ENCODE results near the gene RRAGC. TPM values are rescaled to one million over a fixed set of nuclear protein-coding genes. Genes with fewer than 3 reads are reported as not detected.

Gene RRAGC
- total RNA-seq, 6 donors from 2014 or later, result 9.0 to 30.8 (median 24.9) TPM

DNA sequence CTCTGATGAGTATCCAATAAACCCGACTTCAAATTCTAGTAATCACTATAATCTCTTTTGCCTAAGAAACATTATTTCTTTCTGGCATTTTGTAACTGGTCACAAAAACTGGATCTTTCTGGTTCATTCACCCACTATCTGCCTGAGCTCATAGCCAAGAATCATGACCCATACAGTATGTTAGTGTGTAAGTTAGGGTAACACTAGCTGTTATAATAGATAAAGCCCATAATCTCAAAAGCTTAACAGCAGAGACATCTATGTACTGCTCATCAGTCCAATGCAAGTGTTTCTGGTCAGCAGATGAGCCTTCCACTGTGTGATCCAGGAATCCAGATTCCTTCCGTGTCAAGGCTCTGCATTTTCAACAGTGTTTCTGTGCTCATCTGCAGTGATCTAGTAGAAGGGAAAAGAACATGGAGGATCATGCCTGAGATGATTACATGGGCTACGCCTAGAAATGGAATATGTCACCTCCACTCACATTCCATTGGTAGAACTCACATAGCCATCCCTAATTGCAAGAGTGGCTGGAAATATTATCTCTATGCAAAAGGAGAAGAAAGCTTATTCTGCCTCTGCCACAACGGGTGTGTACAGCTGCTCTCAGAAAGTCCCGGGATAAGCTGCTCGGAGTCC, 27.7 kb downstream of the RRAGC start:
- ATAC-seq (ENCODE audit: low FRiP score in 2 of 2) (no peak), DNase-seq (no peak)
- no peaks in the 10 kb centered on the region for H3K9me3 ChIP-seq
- TF ChIP-seq POLR2A (IDR thresholded peaks at IDR 0.05) (no peak), EP300 (IDR thresholded peaks at IDR 0.05) (no peak), POLR2AphosphoS5 (IDR thresholded peaks at IDR 0.05) (no peak)
- TF ChIP-seq, protein P1, sequence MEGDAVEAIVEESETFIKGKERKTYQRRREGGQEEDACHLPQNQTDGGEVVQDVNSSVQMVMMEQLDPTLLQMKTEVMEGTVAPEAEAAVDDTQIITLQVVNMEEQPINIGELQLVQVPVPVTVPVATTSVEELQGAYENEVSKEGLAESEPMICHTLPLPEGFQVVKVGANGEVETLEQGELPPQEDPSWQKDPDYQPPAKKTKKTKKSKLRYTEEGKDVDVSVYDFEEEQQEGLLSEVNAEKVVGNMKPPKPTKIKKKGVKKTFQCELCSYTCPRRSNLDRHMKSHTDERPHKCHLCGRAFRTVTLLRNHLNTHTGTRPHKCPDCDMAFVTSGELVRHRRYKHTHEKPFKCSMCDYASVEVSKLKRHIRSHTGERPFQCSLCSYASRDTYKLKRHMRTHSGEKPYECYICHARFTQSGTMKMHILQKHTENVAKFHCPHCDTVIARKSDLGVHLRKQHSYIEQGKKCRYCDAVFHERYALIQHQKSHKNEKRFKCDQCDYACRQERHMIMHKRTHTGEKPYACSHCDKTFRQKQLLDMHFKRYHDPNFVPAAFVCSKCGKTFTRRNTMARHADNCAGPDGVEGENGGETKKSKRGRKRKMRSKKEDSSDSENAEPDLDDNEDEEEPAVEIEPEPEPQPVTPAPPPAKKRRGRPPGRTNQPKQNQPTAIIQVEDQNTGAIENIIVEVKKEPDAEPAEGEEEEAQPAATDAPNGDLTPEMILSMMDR (IDR thresholded peaks at IDR 0.05), result no peak
- no peaks in the 10 kb centered on the region for H3K36me3 ChIP-seq
- H3K27ac ChIP-seq, result no peak overlapping the region
- 68 to 83% methylated on average over 6 of the region's 6 CpGs for WGBS, 2 donors
- peaks cover 0 to 6% (median 3%) of the 10 kb centered on the region in 4 donors for H3K4me1 ChIP-seq
- H3K27me3 ChIP-seq, result no peaks in the 10 kb centered on the region
- no peak overlapping the region for H3K4me3 ChIP-seq

DNA sequence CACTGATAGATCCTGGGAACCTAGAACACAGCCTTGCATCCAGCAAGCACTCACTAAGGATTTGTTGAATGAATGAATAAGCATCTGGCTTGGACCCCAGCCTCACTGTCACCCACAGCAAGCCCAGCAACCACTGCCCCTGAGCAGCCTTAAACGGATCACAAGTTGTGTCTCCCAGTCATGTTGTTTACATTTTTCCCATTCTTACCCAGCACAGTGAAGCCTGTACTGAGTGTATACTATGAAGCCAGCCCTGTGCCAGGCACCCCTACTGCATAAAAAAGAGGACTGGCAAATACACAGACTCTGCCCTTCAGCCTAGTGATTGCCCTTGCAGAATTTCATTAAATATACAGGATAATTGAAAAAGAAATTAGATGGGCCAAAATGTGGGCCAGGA, 30.2 kb downstream of the RRAGC start:
- Histone ChIP-seq H3K4me1 (no peaks in the 10 kb centered on the region), H3K36me3 (no peaks in the 10 kb centered on the region), H3K27ac (no peak overlapping the region), H3K9me3 (no peaks in the 10 kb centered on the region), H3K4me3 (no peak overlapping the region), H3K27me3 (no peaks in the 10 kb centered on the region)
- DNase-seq (no peak), ATAC-seq (ENCODE audit: low FRiP score in 2 of 2) (no peak)
- WGBS, 2 donors, result 30 to 42% methylated on average over 1 of the region's 1 CpG
- TF ChIP-seq POLR2AphosphoS5 (IDR thresholded peaks at IDR 0.05) (no peak), POLR2A (IDR thresholded peaks at IDR 0.05) (no peak), EP300 (IDR thresholded peaks at IDR 0.05) (no peak)
- TF ChIP-seq, protein P1 (IDR thresholded peaks at IDR 0.05), result no peak

DNA sequence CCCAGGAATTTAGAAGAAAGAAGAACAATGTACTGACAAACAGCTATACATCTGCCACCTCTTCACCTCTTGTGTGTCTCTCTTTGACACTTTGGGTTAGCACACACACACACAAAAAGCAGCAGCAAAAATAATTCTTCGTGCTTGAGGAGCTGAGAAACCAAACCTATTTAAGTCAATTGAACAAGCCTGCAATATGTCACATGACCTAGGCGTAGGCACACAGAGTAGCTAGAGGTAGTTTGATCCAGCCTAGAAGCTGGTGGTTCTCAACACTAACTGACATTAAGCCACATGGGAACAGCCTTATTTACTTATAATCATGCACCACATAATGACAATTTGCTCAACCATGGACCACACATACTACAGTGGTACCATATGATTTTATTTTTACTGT, 32.3 kb downstream of the RRAGC start:
- WGBS, 2 donors, result 64 to 80% methylated on average over 2 of the region's 2 CpGs
- Histone ChIP-seq H3K36me3 (no peaks in the 10 kb centered on the region), H3K4me1 (no peaks in the 10 kb centered on the region), H3K4me3 (no peak overlapping the region), H3K27me3 (no peaks in the 10 kb centered on the region), H3K27ac (no peak overlapping the region), H3K9me3 (no peaks in the 10 kb centered on the region)
- no peak for TF ChIP-seq POLR2A (IDR thresholded peaks at IDR 0.05)
- TF ChIP-seq EP300 (IDR thresholded peaks at IDR 0.05), result no peak
- no peak for TF ChIP-seq POLR2AphosphoS5 (IDR thresholded peaks at IDR 0.05)
- TF ChIP-seq, protein P1 (IDR thresholded peaks at IDR 0.05), result no peak
- DNase-seq, result no peak
- no peak for ATAC-seq (ENCODE audit: low FRiP score in 2 of 2)

DNA sequence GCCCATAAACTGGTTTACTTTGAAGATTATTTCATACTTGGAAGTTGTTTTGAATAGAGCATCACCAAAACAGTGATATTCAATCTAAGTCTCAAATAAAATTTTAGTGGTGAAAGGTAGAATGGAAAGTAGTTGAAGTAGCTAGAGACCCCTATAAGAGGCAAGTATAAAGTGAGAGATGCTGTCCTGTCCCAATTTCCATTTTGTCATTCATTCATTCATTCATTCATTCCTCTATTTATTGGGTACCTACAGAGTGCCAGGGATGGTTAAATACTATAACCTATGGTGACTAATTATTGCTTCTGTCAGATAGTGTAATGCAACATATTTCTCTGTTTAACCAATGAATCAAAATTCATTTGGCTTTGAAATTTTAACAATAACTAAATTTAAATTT, 32.7 kb downstream of the RRAGC start:
- no peaks in the 10 kb centered on the region for H3K36me3 ChIP-seq
- no peaks in the 10 kb centered on the region for H3K9me3 ChIP-seq
- ATAC-seq (ENCODE audit: low FRiP score in 2 of 2) (no peak), DNase-seq (no peak)
- H3K4me3 ChIP-seq, result no peak overlapping the region
- no peaks in the 10 kb centered on the region for H3K4me1 ChIP-seq
- no peaks in the 10 kb centered on the region for H3K27me3 ChIP-seq
- H3K27ac ChIP-seq, result no peak overlapping the region
- no peak for TF ChIP-seq POLR2A (IDR thresholded peaks at IDR 0.05)
- TF ChIP-seq, protein P1 (IDR thresholded peaks at IDR 0.05), result no peak
- TF ChIP-seq POLR2AphosphoS5 (IDR thresholded peaks at IDR 0.05), result no peak
- no peak for TF ChIP-seq EP300 (IDR thresholded peaks at IDR 0.05)

DNA sequence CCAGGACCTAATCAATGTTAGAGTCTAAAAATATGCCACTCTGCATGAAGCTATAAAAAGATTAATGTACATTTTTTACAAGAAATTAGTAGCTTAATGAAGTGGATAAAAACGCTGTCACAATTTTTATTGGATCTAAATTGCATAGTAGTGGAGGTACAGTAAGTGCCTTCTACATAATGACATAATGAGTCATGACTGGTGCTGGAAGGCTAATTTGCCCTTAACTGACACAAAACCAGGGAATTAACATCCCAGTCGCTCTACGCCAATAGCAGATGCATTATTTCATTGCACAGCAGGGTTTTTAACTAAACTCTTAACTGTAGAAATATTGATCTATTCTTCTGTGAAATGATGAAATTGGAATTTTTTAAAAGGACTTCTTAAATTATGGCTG, 33.3 kb downstream of the RRAGC start:
- Histone ChIP-seq H3K36me3 (no peaks in the 10 kb centered on the region), H3K4me3 (no peak overlapping the region), H3K4me1 (no peaks in the 10 kb centered on the region), H3K9me3 (no peaks in the 10 kb centered on the region), H3K27ac (no peak overlapping the region), H3K27me3 (no peaks in the 10 kb centered on the region)
- WGBS, 2 donors, result 72 to 74% methylated on average over 3 of the region's 3 CpGs
- ATAC-seq (ENCODE audit: low FRiP score in 2 of 2) (no peak), DNase-seq (no peak)
- TF ChIP-seq, protein P1 (IDR thresholded peaks at IDR 0.05), result no peak
- TF ChIP-seq POLR2A (IDR thresholded peaks at IDR 0.05) (no peak), POLR2AphosphoS5 (IDR thresholded peaks at IDR 0.05) (no peak), EP300 (IDR thresholded peaks at IDR 0.05) (no peak)
